GM19372 (cell line): ENCODE measurements around the gene FRS2.

Experiments used
- ATAC-seq: cut with Tn5 transposase; IDR thresholded peaks from one replicate; pipeline ENCODE4 v1.9.1; 2021; ENCODE audit warnings: mild to moderate bottlenecking, low read depth, moderate library complexity; ENCODE audit not compliant: unreplicated experiment

FRS2 gene

GRCh38 chr12:69464428-69464827 lies 5.8 kb upstream of the FRS2 start:
- no peak for ATAC-seq

- ATAC-seq: no peak
Observed at GRCh38 chr12:69466867-69467266, 3.3 kb upstream of the FRS2 start.

- no peak for ATAC-seq
Observed at GRCh38 chr12:69467366-69467765, 2.8 kb upstream of the FRS2 start.

GRCh38 chr12:69468237-69469026 lies 1.8 kb upstream of the FRS2 start:
- no peak for ATAC-seq

GRCh38 chr12:69469854-69470188 lies 367 bp upstream of the FRS2 start:
- no peak for ATAC-seq

- ATAC-seq: no peak
Observed at GRCh38 chr12:69471076-69471430, 865 bp downstream of the FRS2 start.

- ATAC-seq: no peak
Observed at GRCh38 chr12:69471667-69472385, 1.6 kb downstream of the FRS2 start.

GRCh38 chr12:69473262-69473661 lies 3.1 kb downstream of the FRS2 start:
- no peak for ATAC-seq

GRCh38 chr12:69474456-69474855 lies 4.3 kb downstream of the FRS2 start:
- ATAC-seq: no peak

- no peak for ATAC-seq
Observed at GRCh38 chr12:69475237-69475975, 5.2 kb downstream of the FRS2 start.

- ATAC-seq: no peak
Observed at GRCh38 chr12:69476276-69477017, 6.3 kb downstream of the FRS2 start.

- ATAC-seq: no peak
Observed at GRCh38 chr12:69479675-69480074, 9.5 kb downstream of the FRS2 start.

GRCh38 chr12:69480698-69481097 lies 10.5 kb downstream of the FRS2 start:
- ATAC-seq: no peak

- no peak for ATAC-seq
Observed at GRCh38 chr12:69481133-69481532, 10.9 kb downstream of the FRS2 start.

GRCh38 chr12:69483700-69484099 lies 13.5 kb downstream of the FRS2 start:
- ATAC-seq: no peak

GRCh38 chr12:69484428-69484827 lies 14.2 kb downstream of the FRS2 start:
- ATAC-seq: no peak

GRCh38 chr12:69490920-69491643 lies 20.9 kb downstream of the FRS2 start:
- no peak for ATAC-seq

- ATAC-seq: no peak
Observed at GRCh38 chr12:69492739-69493138, 22.6 kb downstream of the FRS2 start.

- ATAC-seq: no peak
Observed at GRCh38 chr12:69495071-69495470, 24.9 kb downstream of the FRS2 start.

GRCh38 chr12:69497308-69498026 lies 27.3 kb downstream of the FRS2 start:
- peak; percentile 79 for ATAC-seq
